ENCODE results near the gene PTDSS2.

GRCh38 chr11:454801-455565 is 4.9 kb downstream of the PTDSS2 start:
- TF ChIP-seq POLR2A (IDR thresholded peaks at IDR 0.05) (no peak), CTCF (IDR thresholded peaks at IDR 0.05) (no peak)

All from right lobe of liver (tissue), 4 donors.